NCI-H128 (cell line): ENCODE results near the gene PLS3.

ENCODE experiments used
- DNase-seq: peaks from one replicate; lab custom pipeline; 2025; ENCODE audit not compliant: unreplicated experiment; lab: John Stamatoyannopoulos, UW

PLS3 gene

GRCh38 chrX:115565888-115566287 lies 4.9 kb downstream of the PLS3 start:
- no peak for DNase-seq

- DNase-seq: no peak
Observed at GRCh38 chrX:115571712-115572111, 10.7 kb downstream of the PLS3 start.

DNA sequence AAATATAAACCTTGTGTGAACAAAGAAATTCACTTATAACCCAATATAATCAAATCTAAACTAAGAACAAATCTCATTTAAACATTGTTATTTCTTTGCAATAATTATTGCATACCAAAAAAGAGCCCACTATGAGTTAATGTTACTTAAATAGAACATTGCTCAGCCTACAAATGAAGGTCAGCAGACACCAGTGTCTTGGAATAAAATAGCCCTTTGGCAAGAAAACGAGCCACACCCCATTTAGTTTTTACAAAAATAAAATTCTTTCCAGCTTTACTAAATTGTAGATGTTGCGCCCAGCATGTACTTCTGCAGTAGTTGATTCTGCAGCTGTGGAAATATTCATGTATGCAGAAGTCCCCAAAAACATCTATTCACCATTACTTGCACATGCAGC lies 12.2 kb downstream of the PLS3 start:
- DNase-seq: no peak

- DNase-seq: no peak
Observed at GRCh38 chrX:115576676-115577075, 15.7 kb downstream of the PLS3 start.

GRCh38 chrX:115579327-115579726 lies 18.4 kb downstream of the PLS3 start:
- no peak for DNase-seq

- no peak for DNase-seq
Observed at GRCh38 chrX:115579786-115580294, 18.9 kb downstream of the PLS3 start.

GRCh38 chrX:115581759-115582615 lies 21.0 kb downstream of the PLS3 start:
- no peak for DNase-seq

DNA sequence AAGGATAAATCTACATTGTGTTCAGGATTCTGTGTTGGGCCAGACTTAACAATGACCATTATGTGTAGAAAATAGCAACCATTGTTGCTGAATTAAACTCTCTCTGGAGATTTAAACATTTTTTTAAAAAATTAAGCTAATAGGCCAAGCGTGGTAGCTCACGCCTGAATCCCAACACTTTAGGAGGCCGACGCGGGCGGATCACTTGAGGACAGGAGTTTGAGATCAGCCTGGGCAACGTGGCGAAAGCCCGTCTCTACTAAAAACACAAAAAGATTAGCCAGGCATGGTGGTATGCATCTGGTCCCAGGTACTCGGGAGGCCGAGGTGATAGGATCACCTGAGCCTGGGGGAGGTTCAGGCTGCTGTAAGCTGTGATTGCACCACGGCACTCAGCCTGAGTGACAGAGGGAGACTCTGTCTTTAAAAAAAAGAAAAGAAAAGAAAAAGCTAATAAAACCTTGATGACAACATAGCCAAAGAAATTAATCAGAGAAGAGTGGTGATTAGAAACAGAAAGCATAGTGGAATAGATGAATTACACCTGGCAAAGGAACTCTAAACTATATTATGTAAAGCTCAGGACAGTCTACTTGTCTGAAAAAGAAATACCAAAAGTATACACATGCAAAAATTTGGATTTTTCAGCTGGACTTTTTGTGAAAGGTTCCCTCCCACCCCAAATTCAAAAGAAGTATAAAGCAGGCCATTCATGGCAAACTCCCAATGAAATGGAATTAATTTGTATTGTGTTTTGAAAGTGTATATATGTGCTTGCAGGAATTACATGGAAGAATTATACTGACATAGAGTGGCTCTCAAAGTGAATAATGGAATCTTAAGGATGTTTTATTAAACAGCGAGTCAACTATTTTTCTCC lies 21.9 kb downstream of the PLS3 start:
- no peak for DNase-seq

- DNase-seq: no peak
Observed at GRCh38 chrX:115583496-115584004, 22.6 kb downstream of the PLS3 start.

DNA sequence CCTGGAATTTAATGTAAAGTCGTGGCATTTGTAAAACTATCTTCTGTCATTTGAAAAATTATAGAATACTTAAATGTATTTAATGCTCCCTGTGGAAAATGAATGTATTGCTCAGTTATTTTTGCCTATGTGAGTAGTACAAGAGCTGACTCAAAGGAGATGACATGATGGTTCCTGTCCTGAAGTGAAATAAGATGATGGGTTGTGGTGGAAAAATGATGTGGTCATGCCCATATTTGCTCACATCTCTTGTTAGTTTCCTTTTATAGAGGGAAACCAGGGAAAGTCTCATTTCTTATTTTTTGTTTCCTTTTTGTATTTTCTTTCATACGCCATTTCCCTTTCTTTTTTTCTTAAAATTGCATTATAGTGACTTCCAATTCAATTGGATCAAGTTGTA lies 23.7 kb downstream of the PLS3 start:
- no peak for DNase-seq

DNA sequence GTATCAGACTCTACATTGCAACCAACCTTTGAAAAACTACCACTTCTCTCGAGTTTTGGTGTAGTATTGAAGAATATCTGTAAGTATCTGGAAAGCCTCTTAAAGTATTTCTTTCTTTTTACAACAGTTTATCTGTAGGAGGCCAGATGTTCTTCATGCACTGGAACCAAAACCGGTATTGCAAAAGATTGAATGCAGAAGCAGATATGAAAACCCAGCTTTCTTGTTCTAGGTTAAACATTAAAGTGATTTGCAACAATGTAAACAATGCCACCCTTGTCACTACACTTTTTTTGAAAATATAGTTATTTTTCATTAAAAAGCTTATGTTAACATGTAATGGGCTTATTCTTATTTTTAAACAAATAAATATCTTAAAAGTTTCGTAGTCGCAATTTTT lies 27.2 kb downstream of the PLS3 start:
- DNase-seq: no peak

DNA sequence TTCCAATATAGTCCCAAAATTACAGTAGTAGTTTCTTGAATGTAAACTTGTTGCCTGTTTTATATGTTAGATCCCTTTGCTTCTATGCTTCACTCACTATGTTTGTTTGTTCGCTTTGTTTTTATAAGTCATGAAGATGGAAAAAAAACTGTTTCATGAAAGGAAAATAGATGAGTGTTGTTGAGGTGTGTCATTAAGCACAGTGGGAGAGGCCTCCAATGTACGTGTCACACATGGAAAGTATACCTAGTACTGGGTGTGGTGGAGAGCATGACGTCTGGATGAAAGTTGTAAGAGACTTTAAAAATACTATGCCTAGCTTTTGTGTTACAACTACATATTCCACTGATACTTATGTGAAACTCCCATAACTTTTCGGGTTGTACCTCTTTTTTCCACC lies 28.4 kb downstream of the PLS3 start:
- no peak for DNase-seq

DNA sequence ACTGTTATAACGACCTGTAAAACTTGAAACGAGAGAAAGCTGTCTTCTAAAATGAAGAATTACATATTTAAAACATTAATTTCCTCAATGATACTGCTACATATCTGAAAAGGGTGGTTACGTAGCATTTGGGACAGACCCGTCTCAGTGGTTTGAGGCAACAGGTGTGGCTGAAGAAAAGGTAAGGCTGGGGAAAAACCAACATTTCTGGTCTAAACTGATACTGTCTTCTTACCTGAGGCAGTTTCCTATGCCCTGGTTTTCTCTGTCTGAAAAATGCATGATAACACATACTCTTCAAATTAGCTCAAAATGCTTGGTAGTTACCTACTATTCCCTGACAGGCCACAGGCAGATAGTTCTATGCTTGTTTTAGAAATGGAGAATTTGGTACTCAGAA lies 30.4 kb downstream of the PLS3 start:
- DNase-seq: no peak

GRCh38 chrX:115591856-115592842 lies 31.2 kb downstream of the PLS3 start:
- DNase-seq: no peak

DNA sequence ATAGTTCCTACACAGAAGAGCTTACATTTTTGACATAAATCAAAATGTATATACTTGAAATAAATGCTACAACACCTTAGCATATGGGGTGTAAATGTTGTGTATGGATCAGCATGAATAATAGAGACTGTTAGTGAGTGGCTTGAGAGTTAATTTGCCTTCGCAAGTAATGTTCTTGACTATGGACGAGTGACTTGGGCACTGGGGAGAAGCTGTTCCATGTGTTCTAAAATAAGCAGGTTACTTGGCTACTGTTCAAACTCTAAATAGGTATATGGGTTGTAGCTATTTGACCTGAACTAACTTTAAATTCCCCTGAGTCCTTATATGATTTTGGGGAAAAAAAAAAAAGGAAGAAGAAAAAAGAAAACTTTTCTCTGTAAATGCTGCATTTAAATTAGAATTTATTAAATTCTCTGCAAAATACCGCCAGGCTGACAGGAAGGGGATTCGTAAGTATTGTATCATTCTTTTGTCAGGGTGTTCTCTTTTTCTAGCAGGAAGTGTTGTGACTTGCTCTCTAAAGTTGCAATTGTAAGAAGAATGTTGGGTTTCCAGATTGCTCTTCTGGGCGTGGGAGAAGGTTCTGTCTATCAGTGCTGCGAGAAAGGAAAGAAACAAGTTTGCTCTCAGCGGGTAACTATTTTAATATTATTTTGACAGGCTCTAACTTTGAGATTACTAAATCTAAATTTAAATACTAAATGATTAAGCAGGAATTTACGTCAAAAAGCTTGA lies 32.2 kb downstream of the PLS3 start:
- no peak for DNase-seq

- DNase-seq: no peak
Observed at GRCh38 chrX:115595049-115595448, 34.1 kb downstream of the PLS3 start.

DNA sequence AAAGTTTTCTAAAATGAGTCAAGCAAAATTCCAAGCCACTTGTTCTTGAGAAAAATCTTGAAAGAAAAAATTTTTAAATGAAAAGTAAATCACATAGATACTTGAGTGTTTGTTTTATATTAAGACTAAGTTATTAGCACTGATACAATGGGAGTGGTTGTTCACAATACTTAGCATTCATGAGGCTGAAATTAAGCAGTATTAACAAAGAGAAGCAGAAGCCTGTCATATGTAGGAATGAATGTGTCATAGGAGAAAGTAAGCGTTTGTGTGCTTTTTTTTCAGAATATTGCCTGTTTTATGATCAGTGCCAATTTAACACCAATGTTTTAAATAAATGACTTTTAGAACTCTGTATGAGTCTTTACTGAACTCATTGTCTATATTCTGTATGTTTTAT lies 37.6 kb downstream of the PLS3 start:
- no peak for DNase-seq

GRCh38 chrX:115602308-115602707 lies 41.3 kb downstream of the PLS3 start:
- no peak for DNase-seq

- no peak for DNase-seq
Observed at GRCh38 chrX:115602729-115603389, 41.9 kb downstream of the PLS3 start.
